A204.1 (cell line): ENCODE results near the gene NUDT19.
"Not testable (repeated sequence)": the region's sequence is repeated elsewhere in the genome, so short reads cannot be mapped to it uniquely, and the experiment has no call there.

ENCODE experiments used
- FAIRE-seq: peaks from 2 replicates; lab custom pipeline; 2012; peaks lifted over from hg19 to GRCh38; lab: Jason Lieb, UNC

NUDT19 gene

GRCh38 chr19:32691291-32691951 is at the start of gene NUDT19:
Gene NUDT19 (plus strand): TSS chr19:32691821. CDS start chr19:32691961, 140 bp downstream.
- FAIRE-seq = no peak

GRCh38 chr19:32642771-32643170 is 48.9 kb upstream of the NUDT19 start:
- FAIRE-seq = no peak

GRCh38 chr19:32646556-32646955 is 45.1 kb upstream of the NUDT19 start:
- FAIRE-seq = no peak

- no peak for FAIRE-seq
These were observed 44.3 kb upstream of the NUDT19 start for GRCh38 chr19:32647361-32647760.

GRCh38 chr19:32649751-32650150 is 41.9 kb upstream of the NUDT19 start:
- FAIRE-seq = no peak

- no peak for FAIRE-seq
These were observed 41.0 kb upstream of the NUDT19 start for GRCh38 chr19:32650671-32651070.

- FAIRE-seq = no peak
These were observed 39.9 kb upstream of the NUDT19 start for GRCh38 chr19:32651729-32652140.

GRCh38 chr19:32652331-32652730 is 39.3 kb upstream of the NUDT19 start:
- FAIRE-seq = not testable (repeated sequence)

GRCh38 chr19:32652894-32653598 is 38.6 kb upstream of the NUDT19 start:
- no peak for FAIRE-seq

GRCh38 chr19:32653599-32653915 is 38.1 kb upstream of the NUDT19 start:
- no peak for FAIRE-seq

GRCh38 chr19:32656379-32656778 is 35.2 kb upstream of the NUDT19 start:
- not testable (repeated sequence) for FAIRE-seq

- FAIRE-seq = no peak
These were observed 33.5 kb upstream of the NUDT19 start for GRCh38 chr19:32658075-32658474.

GRCh38 chr19:32658527-32658926 is 33.1 kb upstream of the NUDT19 start:
- no peak for FAIRE-seq

- no peak for FAIRE-seq
These were observed 30.3 kb upstream of the NUDT19 start for GRCh38 chr19:32661318-32661717.

GRCh38 chr19:32662186-32662585 is 29.4 kb upstream of the NUDT19 start:
- FAIRE-seq = no peak

- no peak for FAIRE-seq
These were observed 25.5 kb upstream of the NUDT19 start for GRCh38 chr19:32666084-32666483.

GRCh38 chr19:32669310-32669709 is 22.3 kb upstream of the NUDT19 start:
- FAIRE-seq = no peak

- FAIRE-seq = no peak
These were observed 19.6 kb upstream of the NUDT19 start for GRCh38 chr19:32671883-32672593.

GRCh38 chr19:32672841-32673240 is 18.8 kb upstream of the NUDT19 start:
- FAIRE-seq = no peak

GRCh38 chr19:32673573-32673972 is 18.0 kb upstream of the NUDT19 start:
- FAIRE-seq = no peak

GRCh38 chr19:32674153-32674930 is 17.3 kb upstream of the NUDT19 start:
- no peak for FAIRE-seq

- peak; percentile 94 for FAIRE-seq
These were observed 16.5 kb upstream of the NUDT19 start, which contains the start of gene ANKRD27 for GRCh38 chr19:32674931-32675719. Gene ANKRD27 (minus strand): TSS chr19:32675180. CDS start chr19:32659015, 16,165 bp downstream.
